Kidney (tissue), 14 donors: ENCODE measurements around the gene CRYBB2. TPM values are rescaled to one million over a fixed set of nuclear protein-coding genes. Genes with fewer than 3 reads are reported as not detected.

ENCODE experiments used
- DNase-seq, 5 donors: peaks; one replicate each; pipeline ENCODE4 v3.0.0-alpha.2; 2013 to 2020
- FAIRE-seq: peaks from 2 replicates; lab custom pipeline; 2012; peaks lifted over from hg19 to GRCh38; lab: Jason Lieb, UNC
- H3K27ac ChIP-seq, 2 donors: one replicate each; pipeline ENCODE4 v1.7.0; 2013; ENCODE audit warnings: low read depth in 2 of 2, low read length in 2 of 2, inconsistent platforms in 1 of 2
- H3K27me3 ChIP-seq: one replicate; pipeline ENCODE4 v1.7.1; 2013; ENCODE audit warnings: low read length, inconsistent platforms; ENCODE audit not compliant: control insufficient read depth, insufficient read depth
- H3K36me3 ChIP-seq, 3 donors: one replicate each; pipeline versions ENCODE4 v1.7.0 to v1.7.1; 2013; ENCODE audit warnings: low read length in 3 of 3, control low read depth in 1 of 3, inconsistent platforms in 1 of 3; ENCODE audit not compliant: insufficient read depth in 3 of 3, control insufficient read depth in 2 of 3
- H3K4me1 ChIP-seq, 3 donors: one replicate each; pipeline versions ENCODE4 v1.7.0 to v1.7.1; 2013; ENCODE audit warnings: low read length in 3 of 3, inconsistent platforms in 1 of 3, low read depth in 1 of 3; ENCODE audit not compliant: control insufficient read depth in 2 of 3, insufficient read depth in 2 of 3
- H3K4me3 ChIP-seq, 3 donors: one replicate each; pipeline versions ENCODE4 v1.7.0 to v1.8.1; 2013; ENCODE audit warnings: low read length in 3 of 3, control low read depth in 1 of 3, inconsistent platforms in 1 of 3
- H3K9ac ChIP-seq, 3 donors: one replicate each; pipeline versions ENCODE4 v1.7.0 to v1.7.1; 2013; ENCODE audit warnings: low read length in 3 of 3, control low read depth in 1 of 3, inconsistent platforms in 1 of 3
- H3K9me3 ChIP-seq, 3 donors: one replicate each; pipeline versions ENCODE4 v1.7.0 to v1.7.1; 2013; ENCODE audit warnings: low read length in 3 of 3, control low read depth in 1 of 3, inconsistent platforms in 1 of 3; ENCODE audit not compliant: control insufficient read depth in 2 of 3, insufficient read depth in 1 of 3
- intact Hi-C: fragments of 100-400 bp; cut with DNase I; formaldehyde crosslinking; loops from one replicate; pipeline ENCODE4 v1.11.1; 2022
- polyA plus RNA-seq: library from polyadenylated mRNA; stranded (reverse); fragments of 350-450 nt; fragmentation: Illumina TruSeq; extraction: RNeasy Lipid Tissue Mini Kit (QIAGEN cat#74804); gene quantifications from one replicate; pipeline ENCODE4 v1.2.3, GENCODE V29; 2014; ENCODE audit warnings: low read depth, low replicate concordance; ENCODE audit not compliant: insufficient read depth
- total RNA-seq: library from RNA; stranded (reverse); fragmentation: NEBNext Ultra II Directional; extraction: Animal tissue kit (Norgen Biotek cat#: 25700); gene quantifications from one replicate; pipeline ENCODE4 v1.2.1, GENCODE V29; 2021
- TF ChIP-seq, protein P1 (sequence below): IDR thresholded peaks from 3 replicates; pipeline ENCODE4 v1.5.1; 2012; ENCODE audit warnings: mild to moderate bottlenecking, moderate library complexity, borderline replicate concordance; ENCODE audit not compliant: insufficient read depth; ENCODE audit errors: extremely low read depth
- donor health status: control.
- donor health status: control.
- donor health status: control.
- donor health status: control.
- donor health status: control.
- donor health status: DM: yes; HTN: yes; CAD: no.
- donor health status: Normal renal cell carcinoma (clear cell type).

Gene CRYBB2
- total and polyA plus RNA-seq, 2 donors from 2014 or later = 0.67 TPM; not detected in 1

DNA sequence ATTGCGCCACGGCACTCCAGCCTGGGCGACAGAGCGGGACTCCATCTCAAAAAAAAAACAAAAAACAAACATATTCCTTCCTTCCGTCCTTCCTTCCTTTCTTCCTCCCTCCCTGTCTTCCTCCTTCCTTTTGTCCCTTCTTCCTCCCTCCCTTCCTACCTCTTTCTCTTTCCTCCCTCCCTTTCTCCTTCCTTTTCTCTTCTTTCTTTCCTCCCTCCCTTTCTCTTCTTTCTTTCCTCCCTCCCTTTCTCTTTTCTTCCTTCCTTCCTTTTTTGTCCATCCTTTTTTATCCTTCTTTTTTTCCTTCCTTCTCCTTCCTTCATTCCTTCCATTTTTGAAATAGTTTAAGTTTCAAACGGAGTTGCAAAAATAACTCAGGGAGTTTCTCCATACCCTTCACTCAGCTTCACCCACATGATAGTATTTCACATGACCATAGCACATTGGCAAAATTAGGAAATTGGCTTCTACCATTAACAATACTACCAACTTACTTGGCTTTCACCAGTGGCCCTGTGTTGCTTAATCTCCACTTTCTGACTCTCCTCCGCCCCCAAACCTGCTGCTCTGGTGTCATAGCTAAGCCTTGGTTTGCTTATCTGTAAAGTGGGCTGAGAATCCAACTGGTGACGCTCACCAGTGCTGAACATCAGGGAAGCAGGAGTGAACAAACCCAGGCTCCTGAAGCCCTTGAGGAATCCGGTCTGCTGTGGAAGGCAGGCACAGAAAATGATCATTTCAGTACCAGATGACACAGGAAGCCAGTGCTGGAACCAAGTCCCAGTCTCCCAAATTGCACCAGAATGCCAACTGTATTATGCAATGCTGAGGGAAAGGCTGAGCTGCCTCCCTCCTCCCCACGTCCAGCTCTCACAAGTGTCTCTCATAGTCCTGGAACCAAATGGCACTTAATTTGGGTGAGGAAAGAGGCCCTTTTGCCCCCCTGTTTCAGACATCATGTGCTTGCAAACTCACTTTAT is 37.0 kb upstream of the CRYBB2 start:
- no peaks in the 10 kb centered on the region for H3K9me3 ChIP-seq
- peaks cover 0 to 18% (median 16%) of the 10 kb centered on the region in 3 donors for H3K4me1 ChIP-seq
- H3K36me3 ChIP-seq = peaks cover 0 to 23% (median 4%) of the 10 kb centered on the region in 3 donors
- no peak for FAIRE-seq
- DNase-seq = no peak
- no peak overlapping the region for H3K9ac ChIP-seq
- H3K27ac ChIP-seq = no peak overlapping the region
- no peaks in the 10 kb centered on the region for H3K27me3 ChIP-seq
- TF ChIP-seq, protein P1, sequence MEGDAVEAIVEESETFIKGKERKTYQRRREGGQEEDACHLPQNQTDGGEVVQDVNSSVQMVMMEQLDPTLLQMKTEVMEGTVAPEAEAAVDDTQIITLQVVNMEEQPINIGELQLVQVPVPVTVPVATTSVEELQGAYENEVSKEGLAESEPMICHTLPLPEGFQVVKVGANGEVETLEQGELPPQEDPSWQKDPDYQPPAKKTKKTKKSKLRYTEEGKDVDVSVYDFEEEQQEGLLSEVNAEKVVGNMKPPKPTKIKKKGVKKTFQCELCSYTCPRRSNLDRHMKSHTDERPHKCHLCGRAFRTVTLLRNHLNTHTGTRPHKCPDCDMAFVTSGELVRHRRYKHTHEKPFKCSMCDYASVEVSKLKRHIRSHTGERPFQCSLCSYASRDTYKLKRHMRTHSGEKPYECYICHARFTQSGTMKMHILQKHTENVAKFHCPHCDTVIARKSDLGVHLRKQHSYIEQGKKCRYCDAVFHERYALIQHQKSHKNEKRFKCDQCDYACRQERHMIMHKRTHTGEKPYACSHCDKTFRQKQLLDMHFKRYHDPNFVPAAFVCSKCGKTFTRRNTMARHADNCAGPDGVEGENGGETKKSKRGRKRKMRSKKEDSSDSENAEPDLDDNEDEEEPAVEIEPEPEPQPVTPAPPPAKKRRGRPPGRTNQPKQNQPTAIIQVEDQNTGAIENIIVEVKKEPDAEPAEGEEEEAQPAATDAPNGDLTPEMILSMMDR = no peak
- intact Hi-C loops = no loop called here
- no peak overlapping the region for H3K4me3 ChIP-seq

DNA sequence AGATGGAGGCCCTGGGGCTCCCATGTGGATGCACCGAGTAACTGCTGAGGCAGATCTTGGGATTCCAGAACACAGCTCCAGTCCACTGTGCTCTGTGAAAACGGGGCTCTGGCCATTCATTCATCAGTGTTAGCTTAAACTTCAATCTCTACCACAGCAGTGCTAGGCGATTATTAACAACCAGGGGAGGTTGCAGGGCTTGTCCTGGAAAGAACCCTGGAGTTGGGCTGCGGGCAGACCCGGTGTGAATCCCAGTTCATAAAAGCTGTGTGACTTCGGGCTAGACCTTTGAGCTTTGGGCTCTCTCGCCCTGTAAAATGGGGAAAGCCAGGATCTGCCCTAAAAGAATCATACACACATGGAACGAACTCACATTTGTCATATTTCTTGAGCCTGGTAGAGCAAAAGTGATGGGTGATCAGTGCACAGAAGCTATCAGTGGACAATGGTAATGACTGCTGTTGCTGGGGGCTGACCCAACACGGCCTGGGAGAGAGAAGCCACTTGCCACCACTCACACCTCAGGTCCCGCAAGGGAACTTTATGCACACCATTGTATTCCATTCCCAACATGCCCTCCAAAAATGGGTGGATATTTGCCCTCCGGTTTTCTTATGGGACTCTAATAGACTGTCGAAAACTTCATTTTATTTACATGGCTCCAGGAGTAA is 35.4 kb upstream of the CRYBB2 start:
- no peaks in the 10 kb centered on the region for H3K27me3 ChIP-seq
- FAIRE-seq = no peak
- peak in 3 of 5 donors; percentile 42 to 71 (median 53) for DNase-seq
- intact Hi-C loops = no loop called here
- peak overlapping the region; percentile 25 to 41 for H3K27ac ChIP-seq
- TF ChIP-seq, protein P1 = no peak
- H3K4me1 ChIP-seq = peaks cover 0 to 18% (median 16%) of the 10 kb centered on the region in 3 donors
- no peaks in the 10 kb centered on the region for H3K9me3 ChIP-seq
- H3K9ac ChIP-seq = no peak overlapping the region
- H3K36me3 ChIP-seq = peaks cover 0 to 21% (median 4%) of the 10 kb centered on the region in 3 donors
- no peak overlapping the region for H3K4me3 ChIP-seq

DNA sequence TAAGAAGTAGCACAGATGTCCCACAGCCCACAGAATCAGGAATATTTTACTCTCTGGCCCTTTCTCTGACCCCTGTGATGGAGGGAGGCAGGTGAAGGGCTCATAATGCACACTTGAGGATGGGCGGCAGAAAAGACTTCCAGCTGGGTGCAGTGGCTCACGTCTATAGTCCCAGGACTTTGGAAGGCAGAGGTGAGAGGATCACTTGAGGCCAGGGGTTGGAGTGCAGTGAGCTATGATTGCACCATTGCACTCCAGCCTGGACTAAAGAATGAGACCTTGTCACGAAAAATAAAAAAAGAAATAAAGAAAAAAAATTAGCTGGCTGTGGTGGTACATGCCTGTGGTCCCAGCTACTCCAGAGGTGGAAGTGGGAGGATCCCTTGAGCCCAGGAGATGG is 33.3 kb upstream of the CRYBB2 start:
- no peak for DNase-seq
- Histone ChIP-seq H3K4me1 (peaks cover 0 to 18% (median 16%) of the 10 kb centered on the region in 3 donors), H3K27me3 (no peaks in the 10 kb centered on the region), H3K27ac (no peak overlapping the region), H3K4me3 (no peak overlapping the region), H3K36me3 (peaks cover 0 to 13% (median 4%) of the 10 kb centered on the region in 3 donors), H3K9me3 (no peaks in the 10 kb centered on the region), H3K9ac (no peak overlapping the region)
- FAIRE-seq = no peak
- TF ChIP-seq, protein P1 = no peak
- intact Hi-C loops = no loop called here
